IMR-90 (cell line): Measurements from ENCODE around the gene TSC22D3. TPM values are rescaled to one million over a fixed set of nuclear protein-coding genes. Genes with fewer than 3 reads are reported as not detected.

ENCODE experiments used
- ATAC-seq: fragments of 200-7000 bp; cut with Tn5 transposase; 2 replicates; pipeline ENCODE4 v1.9.1; 2020; ENCODE audit warnings: low read depth, mild to moderate bottlenecking, moderate library complexity
- BruUV-seq: library from RNA; stranded (reverse); fragments of 400-500 nt; replicated peaks from 2 replicates; lab custom pipeline; 2021; lab: Mats Ljungman, UMichigan
- CTCF ChIA-PET: fragments of 300-600 bp; formaldehyde crosslinking; extraction: SDS; loops from one replicate; lab custom pipeline; 2021; ENCODE audit warnings: antibody characterized with exemption; lab: Yijun Ruan, JAX
- POLR2A ChIA-PET: fragments of 300-600 bp; sonication (Branson Sonifier 250); formaldehyde crosslinking; loops from one replicate; lab custom pipeline; 2022; ENCODE audit warnings: antibody characterized with exemption; ENCODE audit not compliant: unreplicated experiment; lab: Charles Lee
- DNase-seq: peaks from one replicate; pipeline ENCODE4 v3.0.0; 2013
- H2AFZ ChIP-seq: replicated peaks from 2 replicates; pipeline ENCODE3; 2013; ENCODE audit warnings: low read length, mild to moderate bottlenecking; ENCODE audit not compliant: poor library complexity
- H2AK5ac ChIP-seq: 2 replicates; pipeline ENCODE4 v1.6.1; 2013; ENCODE audit warnings: low read depth, low read length, inconsistent platforms
- H2AK9ac ChIP-seq: replicated peaks from 2 replicates; pipeline ENCODE3; 2013; ENCODE audit warnings: mild to moderate bottlenecking, low read depth, low read length, moderate library complexity; ENCODE audit not compliant: poor library complexity
- H2BK120ac ChIP-seq: 2 replicates; pipeline ENCODE4 v1.6.1; 2013; ENCODE audit warnings: low read depth, low read length, inconsistent platforms
- H2BK15ac ChIP-seq: 3 replicates; pipeline ENCODE4 v1.6.1; 2013; ENCODE audit warnings: low read depth, low read length, inconsistent platforms
- H2BK20ac ChIP-seq: 2 replicates; pipeline ENCODE4 v1.6.1; 2013; ENCODE audit warnings: low read depth, mild to moderate bottlenecking, inconsistent platforms, low read length, moderate library complexity
- H2BK5ac ChIP-seq: 2 replicates; pipeline ENCODE4 v1.6.1; 2013; ENCODE audit warnings: mild to moderate bottlenecking, low read depth, low read length, inconsistent platforms; ENCODE audit not compliant: poor library complexity, severe bottlenecking
- H3K14ac ChIP-seq: replicated peaks from 2 replicates; pipeline ENCODE4 v1.6.1; 2013; ENCODE audit warnings: low read depth, low read length, inconsistent platforms
- H3K18ac ChIP-seq: 2 replicates; pipeline ENCODE4 v1.6.1; 2013; ENCODE audit warnings: low read depth, low read length, control low read depth
- H3K23ac ChIP-seq: 2 replicates; pipeline ENCODE4 v1.6.1; 2013; ENCODE audit warnings: low read depth, low read length, inconsistent platforms
- H3K27ac ChIP-seq: 2 replicates; pipeline ENCODE4 v1.5.1; 2013; ENCODE audit warnings: mild to moderate bottlenecking, control low read depth, low read length; ENCODE audit not compliant: insufficient read depth
- H3K27me3 ChIP-seq: 2 replicates; pipeline ENCODE4 v1.6.1; 2013; ENCODE audit warnings: low read length; ENCODE audit not compliant: control insufficient read depth, insufficient read depth
- H3K36me3 ChIP-seq: 2 replicates; pipeline ENCODE4 v1.6.1; 2013; ENCODE audit warnings: low read length, mixed read lengths; ENCODE audit not compliant: control insufficient read depth, insufficient read depth
- H3K4ac ChIP-seq: 2 replicates; pipeline ENCODE4 v1.6.1; 2013; ENCODE audit warnings: low read depth, low read length, inconsistent platforms
- H3K4me1 ChIP-seq: 2 replicates; pipeline ENCODE4 v1.6.1; 2013; ENCODE audit warnings: low read length, mixed read lengths; ENCODE audit not compliant: control insufficient read depth, insufficient read depth
- H3K4me2 ChIP-seq: 2 replicates; pipeline ENCODE4 v1.6.1; 2013; ENCODE audit warnings: low read depth, mild to moderate bottlenecking, control low read depth, low read length, moderate library complexity
- H3K4me3 ChIP-seq: 2 replicates; pipeline ENCODE4 v1.5.1; 2013; ENCODE audit warnings: low read depth, mild to moderate bottlenecking, control low read depth, low read length, moderate library complexity; ENCODE audit not compliant: insufficient read depth
- H3K56ac ChIP-seq: 2 replicates; pipeline ENCODE4 v1.6.1; 2013; ENCODE audit warnings: low read length, inconsistent platforms; ENCODE audit not compliant: insufficient read depth; ENCODE audit errors: extremely low read depth
- H3K79me1 ChIP-seq, 2 experiments: 2 replicates each; pipeline ENCODE4 v1.6.1; 2013; ENCODE audit warnings: low read length in 2 of 2, inconsistent platforms in 1 of 2, low read depth in 1 of 2
- H3K9ac ChIP-seq: 2 replicates; pipeline ENCODE4 v1.6.1; 2013; ENCODE audit warnings: low read depth, low read length, control low read depth
- H3K9me1 ChIP-seq: 2 replicates; pipeline ENCODE4 v1.6.1; 2013; ENCODE audit warnings: low read length, inconsistent platforms; ENCODE audit not compliant: insufficient read depth
- H3K9me3 ChIP-seq: 2 replicates; pipeline ENCODE4 v1.6.1; 2013; ENCODE audit warnings: low read length; ENCODE audit not compliant: control insufficient read depth, insufficient read depth
- H4K20me1 ChIP-seq: 2 replicates; pipeline ENCODE4 v1.6.1; 2013; ENCODE audit warnings: low read length, inconsistent platforms; ENCODE audit not compliant: insufficient read depth
- H4K5ac ChIP-seq: 2 replicates; pipeline ENCODE4 v1.6.1; 2013; ENCODE audit warnings: mild to moderate bottlenecking, low read depth, low read length, control low read depth
- H4K8ac ChIP-seq, 2 experiments: 2 replicates each; pipeline ENCODE4 v1.6.1; 2013; ENCODE audit warnings: low read depth in 2 of 2, low read length in 2 of 2, control low read depth in 1 of 2, inconsistent platforms in 1 of 2
- H4K91ac ChIP-seq: 2 replicates; pipeline ENCODE4 v1.6.1; 2013; ENCODE audit warnings: low read depth, low read length, inconsistent platforms; ENCODE audit not compliant: insufficient read depth
- BHLHE40 ChIP-seq: fragments of 150-350 bp; IDR thresholded peaks from 2 replicates; pipeline ENCODE4 v1.6.1; 2016; ENCODE audit warnings: mild to moderate bottlenecking, low read depth, low read length
- CEBPB ChIP-seq: IDR thresholded peaks from 2 replicates; pipeline ENCODE4 v1.6.1; 2012; ENCODE audit warnings: low read depth, low read length, improper control_type of control experiment
- CHD1 ChIP-seq: IDR thresholded peaks from 2 replicates; pipeline ENCODE4 v1.6.1; 2012; ENCODE audit warnings: low read depth, low read length, improper control_type of control experiment
- FOS ChIP-seq: fragments of 150-350 bp; IDR thresholded peaks from 2 replicates; pipeline ENCODE4 v1.6.1; 2016; ENCODE audit warnings: low read depth, low read length
- MAFK ChIP-seq: IDR thresholded peaks from 2 replicates; pipeline ENCODE4 v1.6.1; 2012; ENCODE audit warnings: low read depth, low read length, improper control_type of control experiment
- MAZ ChIP-seq: IDR thresholded peaks from 2 replicates; pipeline ENCODE4 v1.6.1; 2012; ENCODE audit warnings: low read depth, mild to moderate bottlenecking, low read length, improper control_type of control experiment, moderate library complexity, borderline replicate concordance
- MXI1 ChIP-seq: IDR thresholded peaks from 2 replicates; pipeline ENCODE4 v1.6.1; 2012; ENCODE audit warnings: low read depth, mild to moderate bottlenecking, low read length, moderate library complexity, borderline replicate concordance
- NFE2L2 ChIP-seq: fragments of 150-350 bp; IDR thresholded peaks from 2 replicates; pipeline ENCODE4 v1.6.1; 2016; ENCODE audit warnings: low read depth, mild to moderate bottlenecking, low read length
- POLR2A ChIP-seq: IDR thresholded peaks from 2 replicates; pipeline ENCODE4 v1.6.1; 2012; ENCODE audit warnings: mild to moderate bottlenecking, low read depth, low read length
- RAD21 ChIP-seq: IDR thresholded peaks from 2 replicates; pipeline ENCODE4 v1.6.1; 2012; ENCODE audit warnings: low read length, improper control_type of control experiment
- RCOR1 ChIP-seq: IDR thresholded peaks from 2 replicates; pipeline ENCODE4 v1.6.1; 2012; ENCODE audit warnings: mild to moderate bottlenecking, low read length, improper control_type of control experiment; ENCODE audit not compliant: insufficient replicate concordance
- RFX5 ChIP-seq: IDR thresholded peaks from 2 replicates; pipeline ENCODE4 v1.8.0; 2012; ENCODE audit warnings: low read depth, mild to moderate bottlenecking, low read length, moderate library complexity
- SMC3 ChIP-seq: fragments of 150-350 bp; IDR thresholded peaks from 2 replicates; pipeline ENCODE4 v1.6.1; 2016; ENCODE audit warnings: low read depth, mild to moderate bottlenecking, antibody characterized with exemption, low read length, moderate library complexity
- USF2 ChIP-seq: fragments of 150-350 bp; IDR thresholded peaks from 2 replicates; pipeline ENCODE4 v1.6.1; 2017; ENCODE audit warnings: mild to moderate bottlenecking, antibody characterized with exemption, low read length, low read depth
- WGBS, 2 experiments: methylation state at CpG; one replicate each; pipeline versions ENCODE4 v1.1.5 to v1.1.7; 2013; ENCODE audit warnings: missing lambda C conversion rate in 2 of 2; ENCODE audit not compliant: insufficient read length in 1 of 2; ENCODE audit errors: extremely low coverage in 2 of 2; 5-methylcytosine and 5-hydroxymethylcytosine counted together
- dilution Hi-C: fragments of 300-500 bp; cut with HindIII; formaldehyde crosslinking; loops from one replicate; pipeline ENCODE4 v1.14.3; 2018; ENCODE audit warnings: low sequenced_read_pairs; ENCODE audit not compliant: unreplicated experiment
- in situ Hi-C: fragments of 300-500 bp; cut with MboI; formaldehyde crosslinking; loops from 3 replicates; pipeline ENCODE4 v1.14.3; 2019; ENCODE audit warnings: low sequenced_read_pairs, inconsistent platforms, mixed read lengths
- intact Hi-C: fragments of 100-400 bp; cut with micrococcal nuclease; formaldehyde crosslinking; loops from 2 replicates; pipeline ENCODE4 v1.10.0; 2022
- polyA plus RNA-seq, 3 experiments: library from polyadenylated mRNA; depleted of rRNA; stranded (reverse); fragments of >200 nt; gene quantifications; 2 replicates each; pipeline ENCODE4 v1.2.3, GENCODE V29; 2012; ENCODE audit warnings: low replicate concordance in 1 of 3
- total RNA-seq: library from RNA; depleted of rRNA; stranded (reverse); fragments of >200 nt; gene quantifications from 2 replicates; pipeline ENCODE4 v1.2.3, GENCODE V29; 2012
- TF ChIP-seq, protein P1 (sequence below): fragments of 150-350 bp; IDR thresholded peaks from 2 replicates; pipeline ENCODE4 v1.6.1; 2016; ENCODE audit warnings: low read depth, mild to moderate bottlenecking, low read length, moderate library complexity, borderline replicate concordance
- TF ChIP-seq, protein P2 (sequence below): conservative IDR thresholded peaks from 2 replicates; pipeline ENCODE4 v1.5.1; 2012; ENCODE audit warnings: mild to moderate bottlenecking, low read depth, low read length, improper control_type of control experiment

TSC22D3 gene
- total and polyA plus RNA-seq, 2 of the 4 experiments (the other 2 are of a cell fraction), result 9.9 to 14.0 TPM

DNA sequence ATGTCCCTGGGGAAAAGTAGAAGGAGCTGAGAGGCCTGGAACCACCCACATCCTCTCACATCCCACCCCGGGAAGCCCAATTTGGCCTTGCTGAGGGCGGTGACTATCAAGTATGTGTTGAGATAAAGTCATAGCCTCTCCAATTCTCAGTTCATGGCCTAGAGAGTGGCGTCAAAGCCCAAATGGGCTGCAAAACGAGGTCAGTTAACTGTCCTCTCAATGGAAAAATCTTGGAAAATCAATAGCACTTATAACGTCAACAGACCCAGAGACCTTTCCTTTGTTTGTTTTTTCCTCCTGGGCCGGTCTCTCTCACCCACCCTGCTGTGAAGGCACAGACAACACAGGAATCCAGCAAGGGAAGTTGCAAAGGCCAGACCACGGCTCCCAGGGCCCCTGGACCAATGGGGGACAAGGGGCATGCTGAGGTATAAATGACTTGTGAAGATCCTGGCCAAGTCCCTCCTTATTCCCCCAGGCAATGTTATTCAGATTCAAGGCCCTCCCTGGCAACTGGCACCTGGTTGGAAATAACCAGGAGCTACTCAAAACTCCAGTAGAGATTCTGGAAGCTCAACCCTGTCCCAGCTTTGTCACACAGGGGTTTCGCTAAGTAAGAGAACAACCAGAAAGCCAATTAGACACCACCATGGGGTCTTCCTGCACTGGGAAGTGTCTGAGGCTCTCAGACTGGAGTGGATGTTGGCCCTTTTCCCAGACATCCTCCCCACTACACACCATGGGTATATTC lies 38.6 kb downstream of the TSC22D3 start:
- in situ Hi-C loops, result no loop called here
- Histone ChIP-seq H3K14ac (no peak overlapping the region), H2BK15ac (no peak overlapping the region), H2AK9ac (no peak overlapping the region), H3K27ac (no peak overlapping the region), H4K5ac (no peak overlapping the region), H3K9ac (no peak overlapping the region), H3K23ac (no peak overlapping the region), H3K4me2 (no peak overlapping the region), H3K9me3 (no peaks in the 10 kb centered on the region), H4K91ac (no peak overlapping the region), H3K36me3 (no peaks in the 10 kb centered on the region), H3K4me1 (peaks cover 4% of the 10 kb centered on the region; the same call in 1 of the 2 replicates), H4K20me1 (peaks cover 4% of the 10 kb centered on the region; the same call in 1 of the 2 replicates), H3K79me1 (no peaks in the 10 kb centered on the region), H2BK120ac (no peak overlapping the region), H3K4me3 (no peak overlapping the region), H3K18ac (no peak overlapping the region), H2AFZ (no peak overlapping the region), H2BK5ac (no peak overlapping the region), H3K4ac (no peak overlapping the region), H2AK5ac (no peak overlapping the region), H3K27me3 (peaks cover 28% of the 10 kb centered on the region), H3K56ac (no peak overlapping the region), H3K9me1 (no peaks in the 10 kb centered on the region), H4K8ac (no peak overlapping the region), H2BK20ac (no peak overlapping the region)
- WGBS, 2 experiments, result 17% methylated on average over 2 of the region's 8 CpGs; no CpG with 5 or more reads in 1 of the 2 experiments
- BruUV-seq, result no TSS peak
- intact Hi-C loops, result no loop called here
- CTCF ChIA-PET, result no interaction called here
- POLR2A ChIA-PET, result no interaction called here
- no peak for DNase-seq
- TF ChIP-seq NFE2L2, result no peak
- TF ChIP-seq RFX5, result no peak
- no peak for TF ChIP-seq USF2
- no peak for TF ChIP-seq RCOR1
- TF ChIP-seq, protein P1, sequence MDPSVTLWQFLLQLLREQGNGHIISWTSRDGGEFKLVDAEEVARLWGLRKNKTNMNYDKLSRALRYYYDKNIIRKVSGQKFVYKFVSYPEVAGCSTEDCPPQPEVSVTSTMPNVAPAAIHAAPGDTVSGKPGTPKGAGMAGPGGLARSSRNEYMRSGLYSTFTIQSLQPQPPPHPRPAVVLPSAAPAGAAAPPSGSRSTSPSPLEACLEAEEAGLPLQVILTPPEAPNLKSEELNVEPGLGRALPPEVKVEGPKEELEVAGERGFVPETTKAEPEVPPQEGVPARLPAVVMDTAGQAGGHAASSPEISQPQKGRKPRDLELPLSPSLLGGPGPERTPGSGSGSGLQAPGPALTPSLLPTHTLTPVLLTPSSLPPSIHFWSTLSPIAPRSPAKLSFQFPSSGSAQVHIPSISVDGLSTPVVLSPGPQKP, result no peak
- TF ChIP-seq MAFK, result no peak
- TF ChIP-seq, protein P2, sequence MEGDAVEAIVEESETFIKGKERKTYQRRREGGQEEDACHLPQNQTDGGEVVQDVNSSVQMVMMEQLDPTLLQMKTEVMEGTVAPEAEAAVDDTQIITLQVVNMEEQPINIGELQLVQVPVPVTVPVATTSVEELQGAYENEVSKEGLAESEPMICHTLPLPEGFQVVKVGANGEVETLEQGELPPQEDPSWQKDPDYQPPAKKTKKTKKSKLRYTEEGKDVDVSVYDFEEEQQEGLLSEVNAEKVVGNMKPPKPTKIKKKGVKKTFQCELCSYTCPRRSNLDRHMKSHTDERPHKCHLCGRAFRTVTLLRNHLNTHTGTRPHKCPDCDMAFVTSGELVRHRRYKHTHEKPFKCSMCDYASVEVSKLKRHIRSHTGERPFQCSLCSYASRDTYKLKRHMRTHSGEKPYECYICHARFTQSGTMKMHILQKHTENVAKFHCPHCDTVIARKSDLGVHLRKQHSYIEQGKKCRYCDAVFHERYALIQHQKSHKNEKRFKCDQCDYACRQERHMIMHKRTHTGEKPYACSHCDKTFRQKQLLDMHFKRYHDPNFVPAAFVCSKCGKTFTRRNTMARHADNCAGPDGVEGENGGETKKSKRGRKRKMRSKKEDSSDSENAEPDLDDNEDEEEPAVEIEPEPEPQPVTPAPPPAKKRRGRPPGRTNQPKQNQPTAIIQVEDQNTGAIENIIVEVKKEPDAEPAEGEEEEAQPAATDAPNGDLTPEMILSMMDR, result no peak
- no peak for TF ChIP-seq SMC3
- TF ChIP-seq MAZ, result no peak
- TF ChIP-seq CEBPB, result no peak
- no peak for TF ChIP-seq FOS
- TF ChIP-seq BHLHE40, result no peak
- no peak for TF ChIP-seq CHD1
- TF ChIP-seq MXI1, result no peak
- TF ChIP-seq POLR2A, result no peak
- no peak for TF ChIP-seq RAD21
- ATAC-seq, result no peak
- dilution Hi-C loops, result no loop called here
